Endodermal cell (in vitro differentiated cells): Measurements from ENCODE around the gene HPCAL1. TPM values are rescaled to one million over a fixed set of nuclear protein-coding genes. Genes with fewer than 3 reads are reported as not detected.

ENCODE experiments used
- DNase-seq: peaks from one replicate; pipeline ENCODE4 v3.0.0-alpha.2; 2017
- H3K27ac ChIP-seq: 2 replicates; pipeline ENCODE4 v1.5.1; 2013; ENCODE audit warnings: mild to moderate bottlenecking, low read depth, low read length, moderate library complexity
- H3K27me3 ChIP-seq: 2 replicates; pipeline ENCODE4 v1.6.1; 2013; ENCODE audit warnings: mild to moderate bottlenecking, low read length, moderate library complexity; ENCODE audit not compliant: insufficient read depth, control insufficient read depth, poor library complexity, severe bottlenecking
- H3K36me3 ChIP-seq: 2 replicates; pipeline ENCODE4 v1.7.0; 2013; ENCODE audit warnings: mild to moderate bottlenecking, low read length, moderate library complexity; ENCODE audit not compliant: control insufficient read depth, insufficient read depth
- H3K4me1 ChIP-seq: one replicate; pipeline ENCODE4 v1.7.0; 2013; ENCODE audit warnings: low read length; ENCODE audit not compliant: control insufficient read depth, insufficient read depth
- H3K4me3 ChIP-seq: 2 replicates; pipeline ENCODE4 v1.5.1; 2013; ENCODE audit warnings: mild to moderate bottlenecking, low read length, moderate library complexity
- H3K9ac ChIP-seq: 2 replicates; pipeline ENCODE4 v1.6.1; 2013; ENCODE audit warnings: mild to moderate bottlenecking, low read length, moderate library complexity; ENCODE audit not compliant: poor library complexity, severe bottlenecking; ENCODE audit errors: extremely low read depth
- H3K9me3 ChIP-seq: 2 replicates; pipeline ENCODE4 v1.6.1; 2013; ENCODE audit warnings: mild to moderate bottlenecking, low read length, moderate library complexity; ENCODE audit not compliant: control insufficient read depth
- H3K27ac Mint-ChIP-seq: 2 replicates; pipeline ENCODE4 v1.8.0; 2020; ENCODE audit warnings: mixed read lengths
- H3K27me3 Mint-ChIP-seq: 2 replicates; pipeline ENCODE4 v1.8.0; 2021; ENCODE audit warnings: mild to moderate bottlenecking, mixed read lengths; ENCODE audit not compliant: insufficient read depth
- H3K36me3 Mint-ChIP-seq: 2 replicates; pipeline ENCODE4 v1.8.0; 2020; ENCODE audit warnings: low read depth, mixed read lengths
- H3K4me1 Mint-ChIP-seq: 2 replicates; pipeline ENCODE4 v1.8.0; 2020; ENCODE audit warnings: mixed read lengths
- H3K4me3 Mint-ChIP-seq: 2 replicates; pipeline ENCODE4 v1.8.0; 2020; ENCODE audit warnings: mild to moderate bottlenecking, moderate library complexity, mixed read lengths
- H3K9me3 Mint-ChIP-seq: 2 replicates; pipeline ENCODE4 v1.8.0; 2020; ENCODE audit warnings: mild to moderate bottlenecking, mixed read lengths
- CTCF ChIP-seq: fragments of 200-600 bp; sonication (generic); conservative IDR thresholded peaks from 2 replicates; pipeline ENCODE4 v1.5.0; 2021; ENCODE audit warnings: antibody characterized with exemption, mild to moderate bottlenecking
- WGBS, 2 experiments: methylation state at CpG; one replicate each; pipeline versions ENCODE4 v1.1.5 to v1.1.7; 2013; ENCODE audit warnings: missing lambda C conversion rate in 2 of 2, mixed read lengths in 1 of 2; ENCODE audit not compliant: insufficient coverage in 1 of 2, insufficient read length in 1 of 2; 5-methylcytosine and 5-hydroxymethylcytosine counted together
- total RNA-seq, 2 donors: library from RNA; stranded (reverse); fragmentation: NEBNext Ultra II Directional in 1 of 2; extraction: Animal tissue kit (Norgen Biotek cat#: 25700) in 1 of 2; gene quantifications; 2 replicates in 1 of 2; 3 replicates in 1 of 2; pipeline ENCODE4 v1.2.1, GENCODE V29; 2021

HPCAL1 gene
- total RNA-seq, 2 donors from 2014 or later, result 6.8 to 8.1 TPM

GRCh38 chr2:10274983-10275802, 27.5 kb upstream of the HPCAL1 start:
- Histone ChIP-seq H3K36me3 (no peaks in the 10 kb centered on the region), H3K4me1 (no peaks in the 10 kb centered on the region), H3K9ac (no peak overlapping the region), H3K27me3 (no peaks in the 10 kb centered on the region), H3K27ac (no peak overlapping the region), H3K4me3 (no peak overlapping the region), H3K9me3 (no peaks in the 10 kb centered on the region)
- no peak overlapping the region for H3K27ac Mint-ChIP-seq
- no peaks in the 10 kb centered on the region for H3K36me3 Mint-ChIP-seq
- DNase-seq, result no peak
- TF ChIP-seq CTCF, result no peak
- WGBS, 2 experiments, result 92 to 96% methylated on average over 14 to 15 of the region's 15 CpGs
- no peak overlapping the region for H3K4me3 Mint-ChIP-seq
- H3K9me3 Mint-ChIP-seq, result no peaks in the 10 kb centered on the region
- peaks cover 2% of the 10 kb centered on the region for H3K4me1 Mint-ChIP-seq
- H3K27me3 Mint-ChIP-seq, result peaks cover 2% of the 10 kb centered on the region

GRCh38 chr2:10276481-10277292, 26.0 kb upstream of the HPCAL1 start:
- Histone ChIP-seq H3K27me3 (no peaks in the 10 kb centered on the region), H3K36me3 (no peaks in the 10 kb centered on the region), H3K4me3 (no peak overlapping the region), H3K27ac (no peak overlapping the region), H3K9ac (no peak overlapping the region), H3K9me3 (no peaks in the 10 kb centered on the region), H3K4me1 (no peaks in the 10 kb centered on the region)
- H3K36me3 Mint-ChIP-seq, result no peaks in the 10 kb centered on the region
- no peaks in the 10 kb centered on the region for H3K9me3 Mint-ChIP-seq
- no peak overlapping the region for H3K4me3 Mint-ChIP-seq
- H3K27ac Mint-ChIP-seq, result no peak overlapping the region
- peaks cover 2% of the 10 kb centered on the region for H3K27me3 Mint-ChIP-seq
- DNase-seq, result no peak
- WGBS, 2 experiments, result 80 to 88% methylated on average over 13 to 23 of the region's 23 CpGs
- no peaks in the 10 kb centered on the region for H3K4me1 Mint-ChIP-seq
- TF ChIP-seq CTCF, result no peak

GRCh38 chr2:10277293-10278028, 25.2 kb upstream of the HPCAL1 start:
- no peak overlapping the region for H3K27ac Mint-ChIP-seq
- no peaks in the 10 kb centered on the region for H3K4me1 ChIP-seq
- no peak overlapping the region for H3K4me3 ChIP-seq
- no peaks in the 10 kb centered on the region for H3K9me3 Mint-ChIP-seq
- H3K9ac ChIP-seq, result no peak overlapping the region
- no peak overlapping the region for H3K4me3 Mint-ChIP-seq
- H3K27me3 Mint-ChIP-seq, result peaks cover 2% of the 10 kb centered on the region
- H3K36me3 ChIP-seq, result no peaks in the 10 kb centered on the region
- 91 to 98% methylated on average over 18 to 26 of the region's 26 CpGs for WGBS, 2 experiments
- H3K36me3 Mint-ChIP-seq, result no peaks in the 10 kb centered on the region
- no peaks in the 10 kb centered on the region for H3K9me3 ChIP-seq
- TF ChIP-seq CTCF, result no peak
- H3K4me1 Mint-ChIP-seq, result no peaks in the 10 kb centered on the region
- DNase-seq, result no peak
- H3K27ac ChIP-seq, result no peak overlapping the region
- H3K27me3 ChIP-seq, result no peaks in the 10 kb centered on the region
